Measurements from ENCODE around the gene SETX.

Gene SETX

DNA sequence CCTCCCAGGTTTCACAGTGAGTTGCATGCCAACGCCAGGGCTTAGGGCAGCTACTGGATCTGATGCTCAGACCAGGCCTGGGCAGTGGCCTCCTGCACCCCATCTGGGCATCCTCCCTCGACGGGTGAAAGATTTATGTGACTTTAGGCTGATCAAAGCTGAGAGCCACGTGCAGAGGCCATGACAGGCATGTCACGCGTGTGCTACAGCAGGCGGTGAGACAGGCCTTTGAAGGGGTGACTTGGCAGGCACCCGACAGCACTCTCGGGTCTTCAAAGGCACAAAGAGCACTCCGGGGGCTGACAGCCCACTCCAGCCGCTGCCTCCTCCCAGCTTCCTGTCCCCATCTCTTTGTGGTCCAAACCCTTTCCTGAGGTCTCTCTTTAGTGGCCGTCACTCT is 126.7 kb downstream of the SETX start (continued):
- TF ChIP-seq, protein P1, sequence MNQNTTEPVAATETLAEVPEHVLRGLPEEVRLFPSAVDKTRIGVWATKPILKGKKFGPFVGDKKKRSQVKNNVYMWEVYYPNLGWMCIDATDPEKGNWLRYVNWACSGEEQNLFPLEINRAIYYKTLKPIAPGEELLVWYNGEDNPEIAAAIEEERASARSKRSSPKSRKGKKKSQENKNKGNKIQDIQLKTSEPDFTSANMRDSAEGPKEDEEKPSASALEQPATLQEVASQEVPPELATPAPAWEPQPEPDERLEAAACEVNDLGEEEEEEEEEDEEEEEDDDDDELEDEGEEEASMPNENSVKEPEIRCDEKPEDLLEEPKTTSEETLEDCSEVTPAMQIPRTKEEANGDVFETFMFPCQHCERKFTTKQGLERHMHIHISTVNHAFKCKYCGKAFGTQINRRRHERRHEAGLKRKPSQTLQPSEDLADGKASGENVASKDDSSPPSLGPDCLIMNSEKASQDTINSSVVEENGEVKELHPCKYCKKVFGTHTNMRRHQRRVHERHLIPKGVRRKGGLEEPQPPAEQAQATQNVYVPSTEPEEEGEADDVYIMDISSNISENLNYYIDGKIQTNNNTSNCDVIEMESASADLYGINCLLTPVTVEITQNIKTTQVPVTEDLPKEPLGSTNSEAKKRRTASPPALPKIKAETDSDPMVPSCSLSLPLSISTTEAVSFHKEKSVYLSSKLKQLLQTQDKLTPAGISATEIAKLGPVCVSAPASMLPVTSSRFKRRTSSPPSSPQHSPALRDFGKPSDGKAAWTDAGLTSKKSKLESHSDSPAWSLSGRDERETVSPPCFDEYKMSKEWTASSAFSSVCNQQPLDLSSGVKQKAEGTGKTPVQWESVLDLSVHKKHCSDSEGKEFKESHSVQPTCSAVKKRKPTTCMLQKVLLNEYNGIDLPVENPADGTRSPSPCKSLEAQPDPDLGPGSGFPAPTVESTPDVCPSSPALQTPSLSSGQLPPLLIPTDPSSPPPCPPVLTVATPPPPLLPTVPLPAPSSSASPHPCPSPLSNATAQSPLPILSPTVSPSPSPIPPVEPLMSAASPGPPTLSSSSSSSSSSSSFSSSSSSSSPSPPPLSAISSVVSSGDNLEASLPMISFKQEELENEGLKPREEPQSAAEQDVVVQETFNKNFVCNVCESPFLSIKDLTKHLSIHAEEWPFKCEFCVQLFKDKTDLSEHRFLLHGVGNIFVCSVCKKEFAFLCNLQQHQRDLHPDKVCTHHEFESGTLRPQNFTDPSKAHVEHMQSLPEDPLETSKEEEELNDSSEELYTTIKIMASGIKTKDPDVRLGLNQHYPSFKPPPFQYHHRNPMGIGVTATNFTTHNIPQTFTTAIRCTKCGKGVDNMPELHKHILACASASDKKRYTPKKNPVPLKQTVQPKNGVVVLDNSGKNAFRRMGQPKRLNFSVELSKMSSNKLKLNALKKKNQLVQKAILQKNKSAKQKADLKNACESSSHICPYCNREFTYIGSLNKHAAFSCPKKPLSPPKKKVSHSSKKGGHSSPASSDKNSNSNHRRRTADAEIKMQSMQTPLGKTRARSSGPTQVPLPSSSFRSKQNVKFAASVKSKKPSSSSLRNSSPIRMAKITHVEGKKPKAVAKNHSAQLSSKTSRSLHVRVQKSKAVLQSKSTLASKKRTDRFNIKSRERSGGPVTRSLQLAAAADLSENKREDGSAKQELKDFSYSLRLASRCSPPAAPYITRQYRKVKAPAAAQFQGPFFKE (tag by site-specific recombination; IDR thresholded peaks at IDR 0.05; ENCODE audit: borderline replicate concordance) = no peak
- no peak for TF ChIP-seq SP7 (tag by site-specific recombination; IDR thresholded peaks at IDR 0.05)
- no peak for TF ChIP-seq ZNF350 (tag by site-specific recombination; IDR thresholded peaks at IDR 0.05)
- no peak for TF ChIP-seq ZNF335 (tag by site-specific recombination; conservative IDR thresholded peaks at IDR 0.05)

DNA sequence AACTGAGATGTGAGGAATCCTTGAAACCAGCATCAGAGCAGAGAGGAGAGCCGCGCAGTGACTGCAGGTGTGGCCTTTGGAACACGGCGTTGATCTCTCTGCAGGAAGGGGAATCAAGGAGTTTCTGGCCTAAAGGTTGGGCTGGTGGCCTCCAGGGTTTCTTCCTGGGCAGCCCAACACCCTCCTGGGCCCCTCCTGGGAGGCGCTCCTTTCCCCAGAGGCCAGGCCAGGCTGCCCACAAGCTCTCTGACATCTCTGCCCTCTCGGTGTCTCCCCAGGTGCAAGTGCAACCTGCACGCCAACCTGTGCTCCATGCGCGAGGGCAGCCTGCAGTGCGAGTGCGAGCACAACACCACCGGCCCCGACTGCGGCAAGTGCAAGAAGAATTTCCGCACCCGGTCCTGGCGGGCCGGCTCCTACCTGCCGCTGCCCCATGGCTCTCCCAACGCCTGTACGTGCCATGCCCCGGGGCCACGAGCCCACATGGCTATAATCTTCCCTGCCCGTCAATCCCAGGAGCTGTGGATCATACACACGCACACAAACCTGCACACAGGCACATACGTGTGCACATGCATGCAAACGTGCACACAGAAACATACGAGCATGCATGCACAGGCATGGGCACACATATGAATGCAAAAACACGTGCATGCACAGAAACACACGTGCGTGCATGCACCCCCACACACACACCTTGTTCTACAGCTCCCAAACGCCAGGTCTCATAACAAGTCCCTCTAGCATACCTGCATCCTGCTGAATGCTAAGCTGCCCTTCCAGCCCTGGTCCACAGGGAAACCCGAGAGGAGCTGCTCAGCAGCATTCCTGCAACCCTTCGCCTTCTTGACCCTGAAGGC is 128.0 kb downstream of the SETX start:
- H3K27ac ChIP-seq (ENCODE audit: extremely low read depth, low read depth, low read length) = no peak overlapping the region
- no peak overlapping the region for H3K4me3 ChIP-seq (ENCODE audit: low read depth, low read length)
- TF ChIP-seq ZNF433 (tag by site-specific recombination; IDR thresholded peaks at IDR 0.05; ENCODE audit: low read depth) (no peak), ZNF600 (tag by site-specific recombination; IDR thresholded peaks at IDR 0.05) (no peak), ZNF530 (tag by site-specific recombination; IDR thresholded peaks at IDR 0.05; ENCODE audit: low read depth) (no peak), OVOL3 (tag by site-specific recombination; IDR thresholded peaks at IDR 0.05) (no peak)
- TF ChIP-seq, protein P2, sequence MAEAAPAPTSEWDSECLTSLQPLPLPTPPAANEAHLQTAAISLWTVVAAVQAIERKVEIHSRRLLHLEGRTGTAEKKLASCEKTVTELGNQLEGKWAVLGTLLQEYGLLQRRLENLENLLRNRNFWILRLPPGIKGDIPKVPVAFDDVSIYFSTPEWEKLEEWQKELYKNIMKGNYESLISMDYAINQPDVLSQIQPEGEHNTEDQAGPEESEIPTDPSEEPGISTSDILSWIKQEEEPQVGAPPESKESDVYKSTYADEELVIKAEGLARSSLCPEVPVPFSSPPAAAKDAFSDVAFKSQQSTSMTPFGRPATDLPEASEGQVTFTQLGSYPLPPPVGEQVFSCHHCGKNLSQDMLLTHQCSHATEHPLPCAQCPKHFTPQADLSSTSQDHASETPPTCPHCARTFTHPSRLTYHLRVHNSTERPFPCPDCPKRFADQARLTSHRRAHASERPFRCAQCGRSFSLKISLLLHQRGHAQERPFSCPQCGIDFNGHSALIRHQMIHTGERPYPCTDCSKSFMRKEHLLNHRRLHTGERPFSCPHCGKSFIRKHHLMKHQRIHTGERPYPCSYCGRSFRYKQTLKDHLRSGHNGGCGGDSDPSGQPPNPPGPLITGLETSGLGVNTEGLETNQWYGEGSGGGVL (tag by site-specific recombination; IDR thresholded peaks at IDR 0.05) = no peak
- H3K36me3 ChIP-seq (ENCODE audit: control insufficient read depth in 2 of 2, insufficient read depth in 1 of 2, low read length in 2 of 2) = no peaks in the 10 kb centered on the region
- no peaks in the 10 kb centered on the region for H3K9me3 ChIP-seq (ENCODE audit: control insufficient read depth, insufficient read depth, low read depth, low read length)
- H3K4me1 ChIP-seq (ENCODE audit: control insufficient read depth, insufficient read depth, low read length) = no peaks in the 10 kb centered on the region
- ChIA-PET POLR2A (no interaction called here), CTCF (interaction anchor here (1.3 to 4.2 kb wide), 3 partner anchors 8 to 57 kb away, joined by 5 to 16 read pairs (median 5); no protein-coding TSS in a partner anchor)

DNA sequence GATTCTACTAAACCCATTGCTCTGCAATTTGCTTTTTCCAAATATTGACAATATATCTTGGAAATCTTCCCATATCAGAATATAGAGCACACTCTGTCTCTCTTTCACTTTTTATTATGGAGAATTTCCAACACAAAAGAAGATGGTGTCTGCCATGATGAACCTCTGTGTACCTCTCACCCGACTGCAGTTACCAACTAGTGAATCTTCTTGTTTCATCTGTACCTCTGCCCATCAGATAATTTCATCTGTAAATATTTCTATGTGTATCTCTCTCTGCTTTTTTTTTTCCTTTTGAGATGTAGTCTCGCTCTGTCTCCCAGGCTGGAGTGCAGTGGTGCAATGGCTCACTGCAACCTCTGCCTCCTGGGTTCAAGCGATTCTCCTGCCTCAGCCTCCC is 130.1 kb downstream of the SETX start:
- TF ChIP-seq, protein P3, sequence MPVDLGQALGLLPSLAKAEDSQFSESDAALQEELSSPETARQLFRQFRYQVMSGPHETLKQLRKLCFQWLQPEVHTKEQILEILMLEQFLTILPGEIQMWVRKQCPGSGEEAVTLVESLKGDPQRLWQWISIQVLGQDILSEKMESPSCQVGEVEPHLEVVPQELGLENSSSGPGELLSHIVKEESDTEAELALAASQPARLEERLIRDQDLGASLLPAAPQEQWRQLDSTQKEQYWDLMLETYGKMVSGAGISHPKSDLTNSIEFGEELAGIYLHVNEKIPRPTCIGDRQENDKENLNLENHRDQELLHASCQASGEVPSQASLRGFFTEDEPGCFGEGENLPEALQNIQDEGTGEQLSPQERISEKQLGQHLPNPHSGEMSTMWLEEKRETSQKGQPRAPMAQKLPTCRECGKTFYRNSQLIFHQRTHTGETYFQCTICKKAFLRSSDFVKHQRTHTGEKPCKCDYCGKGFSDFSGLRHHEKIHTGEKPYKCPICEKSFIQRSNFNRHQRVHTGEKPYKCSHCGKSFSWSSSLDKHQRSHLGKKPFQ (tag by site-specific recombination; IDR thresholded peaks at IDR 0.05) = no peak
- no peak for TF ChIP-seq ZNF155 (tag by site-specific recombination; IDR thresholded peaks at IDR 0.05)
- TF ChIP-seq, protein P4, sequence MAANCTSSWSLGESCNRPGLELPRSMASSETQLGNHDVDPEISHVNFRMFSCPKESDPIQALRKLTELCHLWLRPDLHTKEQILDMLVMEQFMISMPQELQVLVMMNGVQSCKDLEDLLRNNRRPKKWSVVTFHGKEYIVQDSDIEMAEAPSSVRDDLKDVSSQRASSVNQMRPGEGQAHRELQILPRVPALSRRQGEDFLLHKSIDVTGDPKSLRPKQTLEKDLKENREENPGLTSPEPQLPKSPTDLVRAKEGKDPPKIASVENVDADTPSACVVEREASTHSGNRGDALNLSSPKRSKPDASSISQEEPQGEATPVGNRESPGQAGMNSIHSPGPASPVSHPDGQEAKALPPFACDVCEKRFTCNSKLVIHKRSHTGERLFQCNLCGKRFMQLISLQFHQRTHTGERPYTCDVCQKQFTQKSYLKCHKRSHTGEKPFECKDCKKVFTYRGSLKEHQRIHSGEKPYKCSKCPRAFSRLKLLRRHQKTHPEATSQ (tag by site-specific recombination; IDR thresholded peaks at IDR 0.05) = no peak
- H3K27ac ChIP-seq (ENCODE audit: extremely low read depth, low read depth, low read length) = no peak overlapping the region
- H3K4me3 ChIP-seq (ENCODE audit: low read depth, low read length) = no peak overlapping the region
- ChIA-PET POLR2A (no interaction called here), CTCF (interaction anchor here (1.0 to 2.1 kb wide), 2 partner anchors 35 to 55 kb away, joined by 3 to 10 read pairs; no protein-coding TSS in a partner anchor)
- no peaks in the 10 kb centered on the region for H3K4me1 ChIP-seq (ENCODE audit: control insufficient read depth, insufficient read depth, low read length)
- H3K36me3 ChIP-seq (ENCODE audit: control insufficient read depth in 2 of 2, insufficient read depth in 1 of 2, low read length in 2 of 2) = no peaks in the 10 kb centered on the region
- H3K9me3 ChIP-seq (ENCODE audit: control insufficient read depth, insufficient read depth, low read depth, low read length) = no peaks in the 10 kb centered on the region

Measured in HEK293 (cell line).